Measurements from ENCODE around the gene BRIX1. TPM values are rescaled to one million over a fixed set of nuclear protein-coding genes. Genes with fewer than 3 reads are reported as not detected.

The BRIX1 gene
- total RNA-seq, 1 donor from 2014 or later, result 44.9 TPM

DNA sequence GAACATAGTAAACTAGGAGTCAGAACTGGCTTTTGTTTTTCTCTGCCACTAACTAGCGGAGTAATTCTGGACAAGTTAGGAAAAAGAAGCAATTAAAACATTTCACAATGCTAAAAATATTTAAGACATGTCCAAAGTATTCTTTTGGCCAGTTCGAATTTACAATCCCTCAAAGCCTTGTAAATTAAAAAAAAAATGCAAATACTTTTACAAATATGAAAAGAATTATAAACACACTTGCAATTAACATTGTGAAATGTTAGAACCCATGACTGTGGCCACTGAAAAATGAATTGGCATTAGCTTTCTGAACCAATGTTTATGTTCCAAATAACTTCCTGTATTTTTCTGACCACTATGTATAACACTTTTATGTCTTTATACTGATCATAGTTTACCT is 2.4 kb upstream of the BRIX1 start:
- intact Hi-C loops (cut with micrococcal nuclease), result no loop called here

DNA sequence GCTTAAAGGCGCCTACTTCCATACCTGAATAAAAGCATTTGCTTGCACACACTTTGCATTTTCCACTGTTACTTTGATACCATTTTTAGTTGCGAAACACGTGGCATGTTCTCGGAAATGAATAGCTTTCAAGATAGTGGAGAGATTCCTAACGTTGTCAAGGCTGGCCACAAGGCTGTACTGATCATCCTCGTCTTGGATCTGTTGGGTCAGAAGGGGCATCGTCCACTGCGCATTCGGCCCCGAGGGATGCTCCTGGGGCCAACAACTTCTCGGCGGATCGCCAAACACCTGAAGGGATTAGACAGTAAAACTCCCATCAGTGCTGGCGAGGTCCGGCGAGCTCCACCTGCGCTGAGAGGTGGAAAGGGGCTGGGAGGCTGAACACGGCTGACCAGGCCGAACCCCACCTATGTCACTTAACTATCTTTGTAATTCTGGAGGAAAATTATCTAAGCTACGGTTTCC is 806 bp upstream of the BRIX1 start:
- intact Hi-C loops (cut with micrococcal nuclease), result loop anchor here (1.0 to 5.0 kb wide), 14 partner anchors 10 to 1962 kb away; partner anchors contain the start of genes AMACR, DNAJC21, NIPBL and SKP2

DNA sequence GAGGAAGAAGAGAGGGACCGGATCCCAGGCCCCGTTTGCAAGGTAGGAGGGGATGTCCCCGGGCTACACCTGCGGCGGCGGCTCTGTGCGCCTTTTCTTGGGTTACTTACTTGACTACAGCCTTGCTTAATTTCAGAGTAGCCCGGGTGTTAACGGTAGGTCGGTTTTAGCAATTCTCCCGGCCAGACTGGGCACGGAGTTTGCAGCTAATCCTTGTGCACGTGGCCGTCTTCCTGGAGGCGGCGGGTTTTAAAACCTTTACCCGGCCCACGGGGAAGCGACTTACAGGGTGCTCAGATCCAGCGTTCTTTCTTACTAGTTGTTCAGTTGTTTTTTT is 313 bp downstream of the BRIX1 start:
- intact Hi-C loops (cut with micrococcal nuclease), result loop anchor here (1.0 to 5.0 kb wide), 14 partner anchors 8 to 1960 kb away; partner anchors contain the start of genes AMACR, DNAJC21, NIPBL and SKP2

DNA sequence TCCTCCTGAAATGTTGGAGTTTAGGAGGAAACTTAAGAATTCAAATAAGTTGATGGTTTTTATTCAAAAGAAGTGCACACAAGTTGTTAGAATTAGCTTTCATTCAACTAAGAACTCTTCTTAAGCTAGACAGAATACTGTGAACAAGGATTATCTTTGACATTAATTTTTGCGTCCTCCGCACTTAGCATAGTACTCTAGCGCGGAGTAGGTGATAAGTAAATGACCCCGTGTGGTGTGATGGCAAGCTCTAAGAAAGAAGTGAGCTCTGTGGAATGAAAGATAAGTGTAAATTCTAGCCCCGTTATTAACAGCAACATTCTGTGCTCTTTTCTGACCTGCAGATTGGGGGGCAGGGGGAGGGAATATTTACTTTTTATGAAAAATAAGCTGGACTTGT is 1.0 kb downstream of the BRIX1 start:
- intact Hi-C loops (cut with micrococcal nuclease), result loop anchor here (5.0 kb wide), 4 partner anchors 674 to 1074 kb away; partner anchors contain the start of gene SPEF2

DNA sequence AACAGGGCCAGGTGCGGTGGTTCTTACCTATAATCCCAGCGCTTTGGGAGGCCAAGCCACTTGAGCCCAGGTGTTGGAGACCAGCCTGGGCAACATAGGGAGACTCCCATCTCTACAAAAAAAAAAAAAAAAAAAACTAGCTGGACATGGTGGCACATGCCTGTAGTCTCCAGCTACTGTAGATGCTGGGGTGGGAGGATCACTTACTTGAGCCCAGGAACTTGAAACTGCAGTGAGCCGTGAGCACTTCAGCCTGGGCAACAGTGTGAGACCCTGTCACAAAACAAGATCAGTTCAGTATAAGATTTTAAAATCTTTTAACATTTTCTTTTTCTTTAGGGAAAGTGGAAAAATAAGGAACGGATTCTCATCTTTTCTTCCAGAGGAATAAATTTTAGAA is 2.5 kb downstream of the BRIX1 start:
- intact Hi-C loops (cut with micrococcal nuclease), result loop anchor here (5.0 kb wide), 4 partner anchors 676 to 1076 kb away; partner anchors contain the start of gene SPEF2

DNA sequence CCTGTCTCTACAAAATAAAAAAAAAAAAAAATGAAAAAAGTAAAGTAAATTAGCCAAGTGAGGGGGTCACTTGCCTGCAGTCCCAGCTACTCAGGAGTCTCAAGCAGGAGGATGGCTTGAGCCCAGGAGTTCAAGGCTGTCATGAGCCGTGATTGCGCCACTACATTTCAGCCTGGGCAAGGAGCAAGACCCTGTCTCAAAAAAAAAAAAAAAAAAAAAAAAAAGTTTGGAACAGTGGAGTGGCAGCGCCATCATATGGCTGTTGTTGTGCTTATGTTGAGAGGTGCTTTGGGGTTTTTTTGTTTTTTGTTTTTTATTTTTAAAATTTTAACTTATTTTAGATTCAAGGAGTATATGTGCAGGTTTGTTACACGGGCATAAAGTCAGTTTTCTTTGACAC is 3.6 kb downstream of the BRIX1 start:
- intact Hi-C loops (cut with micrococcal nuclease), result loop anchor here (5.0 kb wide), 4 partner anchors 677 to 1077 kb away; partner anchors contain the start of gene SPEF2

DNA sequence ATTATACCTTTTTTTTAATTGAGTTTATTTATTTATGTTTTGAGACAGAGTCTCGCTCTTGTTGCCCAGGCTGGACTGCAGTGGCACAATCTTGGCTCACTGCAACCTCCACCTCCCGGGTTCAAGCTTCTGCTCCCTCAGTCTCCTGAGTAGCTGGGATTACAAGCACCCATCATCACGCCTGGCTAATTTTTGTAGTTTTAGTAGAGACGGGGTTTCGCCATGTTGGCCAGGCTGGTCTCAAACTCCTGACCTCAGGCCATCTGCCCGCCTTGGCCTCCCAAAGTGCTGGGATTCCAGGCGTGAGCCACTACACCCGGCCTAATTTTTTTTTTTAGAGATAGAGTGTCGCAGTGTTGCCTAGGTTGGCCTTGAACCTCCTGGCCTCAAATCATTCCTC is 7.7 kb downstream of the BRIX1 start:
- intact Hi-C loops (cut with micrococcal nuclease), result loop anchor here (10.0 kb wide), 1 partner anchor 982 kb away; no protein-coding TSS in a partner anchor

DNA sequence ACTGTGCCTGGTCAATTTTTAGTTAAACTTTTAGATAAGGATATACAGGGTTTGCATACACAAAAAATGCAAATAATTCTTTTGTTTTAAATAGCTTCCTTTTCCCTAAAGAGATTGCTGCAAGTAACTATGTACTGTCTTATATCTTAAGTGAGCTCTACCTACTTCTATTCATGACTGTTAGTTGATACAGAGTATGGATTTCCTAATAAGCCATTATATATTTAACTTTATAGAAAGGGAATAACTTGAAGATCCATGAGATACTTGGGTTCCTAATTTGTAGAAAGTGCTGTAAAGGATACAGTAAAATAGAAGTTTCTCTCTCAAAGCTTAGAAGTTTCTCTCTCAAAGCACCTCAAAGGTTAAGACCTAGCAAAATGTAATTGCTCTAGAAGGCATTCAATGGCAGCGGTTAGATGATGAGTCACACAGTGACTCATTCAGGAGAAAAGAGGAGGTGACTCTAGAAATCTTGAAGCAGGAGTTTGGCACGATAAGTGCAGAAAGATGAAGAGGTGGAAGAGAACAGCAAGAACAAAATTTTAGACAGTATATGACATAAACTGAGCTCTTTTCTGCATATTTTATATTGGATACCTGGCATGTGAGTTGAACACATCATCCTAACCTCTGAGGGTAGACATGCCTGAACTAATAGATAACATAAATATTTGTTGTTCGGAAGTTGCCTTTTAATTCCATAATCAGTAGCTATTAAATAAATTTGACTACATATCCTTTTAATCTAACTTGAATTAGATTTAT is 8.4 kb downstream of the BRIX1 start:
- intact Hi-C loops (cut with micrococcal nuclease), result loop anchor here (1.0 to 10.0 kb wide), 2 partner anchors 9 to 981 kb away; partner anchors contain the start of genes BRIX1 and RAD1

DNA sequence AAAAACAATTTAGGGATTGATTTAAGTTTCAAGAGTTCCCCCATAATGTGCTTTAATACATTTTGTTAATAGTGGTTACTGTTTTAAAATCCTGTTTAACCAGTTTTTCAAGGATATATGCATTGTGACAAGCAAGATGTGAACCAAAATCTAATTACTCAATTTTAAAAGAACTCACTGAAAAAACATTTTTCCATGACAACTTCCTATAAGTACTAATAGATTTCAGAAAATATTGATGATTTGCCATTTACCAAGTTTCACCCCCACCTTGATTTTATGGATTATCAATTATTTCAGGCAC is 8.9 kb downstream of the BRIX1 start:
- intact Hi-C loops (cut with micrococcal nuclease), result loop anchor here (1.0 to 10.0 kb wide), 2 partner anchors 9 to 980 kb away; partner anchors contain the start of genes BRIX1 and RAD1

DNA sequence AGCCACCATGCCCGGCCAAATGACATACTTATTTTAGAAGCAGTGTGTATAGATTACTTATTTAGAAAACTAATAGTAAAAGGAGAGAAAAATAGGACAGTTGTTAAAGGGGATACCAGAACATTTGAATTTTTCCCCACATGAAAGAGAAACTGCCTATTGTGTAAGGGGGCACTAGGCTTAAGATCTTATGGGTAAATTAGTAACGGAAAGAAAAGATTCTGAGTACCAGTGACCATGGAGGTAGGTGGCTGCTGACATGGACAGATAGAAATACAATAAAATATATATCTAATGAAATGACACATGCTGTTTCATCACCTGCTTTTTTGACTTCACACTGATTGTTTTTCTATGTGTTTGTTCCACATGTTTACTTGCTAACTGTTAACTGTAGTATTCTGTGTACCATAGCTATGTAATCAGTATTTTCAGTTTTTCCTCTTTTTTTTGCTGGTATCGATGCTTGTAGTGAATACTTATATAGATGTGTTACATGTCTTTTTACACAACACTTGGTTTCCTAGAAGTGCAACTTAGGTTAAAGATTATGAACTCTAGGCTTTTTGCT is 10.9 kb downstream of the BRIX1 start:
- intact Hi-C loops (cut with micrococcal nuclease), result loop anchor here (5.0 to 10.0 kb wide), 2 partner anchors 931 to 978 kb away; partner anchors contain the start of gene IL7R

DNA sequence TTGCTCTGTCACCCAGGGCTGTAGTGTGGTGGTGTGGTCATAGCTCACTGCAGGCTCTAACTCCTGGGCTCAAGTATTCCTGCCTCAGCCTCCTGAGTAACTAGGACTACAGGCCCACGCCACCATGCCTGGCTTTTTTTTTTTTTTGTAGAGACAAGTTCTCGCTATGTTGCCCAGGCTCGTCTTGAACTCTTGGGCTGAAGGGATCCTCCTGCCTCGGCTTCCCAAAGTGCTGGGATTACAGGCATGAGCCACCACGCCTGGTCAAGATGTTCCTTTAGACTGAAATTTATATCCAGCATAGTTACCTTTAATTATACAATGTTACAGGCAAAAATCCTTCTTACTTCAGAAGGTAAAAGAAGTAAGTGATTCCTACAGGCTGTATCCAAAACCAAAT is 12.3 kb downstream of the BRIX1 start:
- intact Hi-C loops (cut with micrococcal nuclease), result loop anchor here (5.0 to 10.0 kb wide), 2 partner anchors 930 to 977 kb away; partner anchors contain the start of gene IL7R

DNA sequence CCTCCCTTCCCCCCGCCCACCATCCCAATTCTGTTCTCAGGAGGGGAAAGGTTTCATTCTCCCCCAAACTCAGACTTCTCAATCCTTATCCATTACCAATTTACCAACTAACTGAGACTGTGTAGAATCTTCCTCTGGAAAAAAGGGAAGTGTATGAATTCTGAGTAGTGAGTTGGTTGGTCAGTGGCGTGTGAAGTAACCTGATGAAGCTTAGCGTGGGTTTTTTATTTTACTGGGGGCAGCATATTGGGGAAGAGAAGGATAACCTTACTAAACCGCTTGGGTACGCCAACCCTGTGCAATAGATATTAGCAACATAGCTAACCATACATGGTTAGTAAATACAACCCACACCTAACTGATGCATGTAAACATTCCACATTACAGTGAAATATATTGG is 12.8 kb downstream of the BRIX1 start:
- intact Hi-C loops (cut with micrococcal nuclease), result loop anchor here (5.0 to 10.0 kb wide), 2 partner anchors 929 to 977 kb away; partner anchors contain the start of gene IL7R

DNA sequence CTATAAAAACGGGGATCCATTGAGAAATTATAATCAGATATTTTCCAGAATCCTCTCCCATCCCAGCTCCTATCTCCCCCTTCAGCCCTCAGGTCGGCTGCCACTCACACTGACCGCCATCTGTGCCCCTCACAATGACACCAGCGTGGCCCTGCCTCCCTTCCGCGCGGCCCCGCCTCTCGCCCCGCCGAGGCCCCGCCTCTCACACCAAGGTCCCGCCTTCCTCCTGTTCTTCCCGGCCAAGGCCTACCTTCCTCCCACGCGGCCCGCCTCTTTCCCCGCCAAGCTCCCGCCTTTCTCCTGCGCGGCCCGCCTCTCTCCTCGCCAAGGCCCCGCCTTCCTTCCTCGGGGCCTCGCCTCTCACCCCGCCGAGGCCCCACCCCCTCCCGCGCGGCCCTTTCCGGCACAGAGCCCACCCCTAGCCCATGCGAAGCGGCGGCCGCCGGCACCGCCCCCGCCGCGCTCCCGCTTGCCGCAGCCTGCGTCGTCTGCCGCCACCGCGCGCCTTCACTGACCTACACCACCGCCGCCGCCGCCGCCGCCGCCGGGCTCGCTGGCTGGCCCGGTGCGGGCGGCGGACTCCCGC is 13.7 kb downstream of the BRIX1 start, which contains the start of gene DNAJC21:
DNAJC21 (plus strand) TSS at position 426 of the 586 bp plus-strand sequence. CDS start 261 bp downstream, outside the sequence.
- intact Hi-C loops (cut with micrococcal nuclease), result loop anchor here (1.0 to 10.0 kb wide), 10 partner anchors 14 to 1489 kb away; partner anchors contain the start of genes AMACR, BRIX1, IL7R and RAD1

DNA sequence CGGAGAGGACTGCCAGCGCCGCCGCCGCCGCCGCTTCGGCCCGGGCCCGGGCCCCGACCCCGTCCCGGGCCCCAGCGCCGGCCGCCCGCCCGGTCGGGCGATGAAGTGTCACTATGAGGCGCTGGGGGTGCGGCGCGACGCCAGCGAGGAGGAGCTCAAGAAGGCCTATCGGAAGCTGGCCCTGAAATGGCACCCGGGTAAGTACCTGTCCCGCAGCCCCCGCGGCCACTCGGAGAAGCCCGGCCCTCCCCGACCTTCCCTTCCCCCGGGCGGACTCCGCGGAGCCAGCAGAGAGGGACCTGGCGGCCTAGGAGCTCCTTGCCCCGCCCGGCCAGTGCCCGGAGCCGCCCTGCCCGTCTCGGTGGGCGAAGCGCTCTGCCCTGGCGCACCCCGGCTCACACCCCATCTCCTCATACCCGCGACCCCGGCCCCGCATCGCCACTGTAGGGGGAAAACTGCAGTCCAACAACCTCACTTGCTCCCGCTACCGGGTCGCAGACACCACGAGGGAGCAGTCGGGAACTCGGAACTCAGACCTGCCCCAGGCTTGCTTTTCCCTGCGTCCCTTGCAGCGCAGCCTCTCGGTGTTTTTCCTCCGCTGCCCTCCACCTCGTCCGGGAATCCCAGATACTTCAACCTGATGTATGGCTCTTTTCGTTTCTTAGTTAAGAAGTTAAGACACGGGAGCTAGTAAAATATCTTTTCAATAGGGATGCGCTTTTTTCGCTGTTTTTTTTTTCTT is 14.4 kb downstream of the BRIX1 start:
- intact Hi-C loops (cut with micrococcal nuclease), result loop anchor here (1.0 to 10.0 kb wide), 10 partner anchors 15 to 1490 kb away; partner anchors contain the start of genes AMACR, BRIX1, IL7R and RAD1

DNA sequence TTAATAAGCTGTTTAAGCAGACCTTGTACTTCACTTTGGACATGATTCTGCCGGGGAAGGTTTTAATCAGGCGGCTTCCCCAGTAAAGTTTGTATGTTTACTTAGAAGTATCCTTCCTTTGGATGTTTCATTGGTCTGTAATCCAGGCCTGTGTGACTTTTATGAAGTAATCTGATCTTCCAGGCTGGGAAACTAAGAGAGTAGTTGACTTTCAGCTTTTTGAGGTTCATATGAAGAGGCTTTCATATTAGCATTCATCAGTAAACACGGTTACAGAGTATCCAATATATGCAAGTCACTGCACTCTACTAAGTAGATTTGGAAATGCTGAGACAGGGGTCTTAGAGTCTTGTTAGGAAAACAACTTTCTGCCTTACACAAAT is 14.9 kb downstream of the BRIX1 start:
- intact Hi-C loops (cut with micrococcal nuclease), result no loop called here

DNA sequence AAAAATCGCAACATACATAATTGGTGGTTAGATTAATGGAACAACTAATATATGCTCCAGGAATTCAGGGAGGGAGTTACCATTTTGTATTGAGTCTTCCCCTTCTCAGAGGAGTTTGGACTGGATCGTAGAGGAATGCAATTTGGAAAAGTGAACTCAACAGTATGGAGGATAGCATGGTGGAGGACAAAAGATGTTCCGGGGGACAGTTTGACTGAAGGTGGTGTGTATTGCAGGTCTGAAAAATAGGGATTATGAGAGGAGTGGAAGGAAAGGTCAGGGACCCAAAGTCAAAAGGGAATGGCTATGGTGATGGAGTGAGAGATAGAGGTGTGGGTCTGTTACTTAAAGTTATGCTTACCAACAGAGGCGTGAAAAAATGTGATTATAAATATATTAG is 15.4 kb downstream of the BRIX1 start:
- intact Hi-C loops (cut with micrococcal nuclease), result no loop called here

DNA sequence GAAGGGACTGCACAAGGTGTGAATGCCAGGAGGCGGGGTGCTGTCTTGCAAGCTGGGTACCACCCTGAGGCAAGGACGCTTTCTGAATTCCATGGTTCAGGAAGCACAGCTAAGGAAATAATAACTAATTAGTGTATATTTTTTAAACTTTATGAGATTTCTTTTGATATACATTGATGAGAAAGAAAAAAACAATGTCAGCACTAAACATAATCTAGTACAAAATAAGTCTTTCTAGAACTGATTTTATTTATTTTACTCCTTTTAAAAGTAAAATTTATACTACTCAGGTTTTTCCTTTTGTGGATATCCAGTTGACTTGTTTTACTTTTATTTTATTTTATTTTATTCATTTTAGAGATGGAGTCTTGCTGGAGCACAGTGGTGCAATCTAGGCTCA is 17.4 kb downstream of the BRIX1 start:
- intact Hi-C loops (cut with micrococcal nuclease), result no loop called here

DNA sequence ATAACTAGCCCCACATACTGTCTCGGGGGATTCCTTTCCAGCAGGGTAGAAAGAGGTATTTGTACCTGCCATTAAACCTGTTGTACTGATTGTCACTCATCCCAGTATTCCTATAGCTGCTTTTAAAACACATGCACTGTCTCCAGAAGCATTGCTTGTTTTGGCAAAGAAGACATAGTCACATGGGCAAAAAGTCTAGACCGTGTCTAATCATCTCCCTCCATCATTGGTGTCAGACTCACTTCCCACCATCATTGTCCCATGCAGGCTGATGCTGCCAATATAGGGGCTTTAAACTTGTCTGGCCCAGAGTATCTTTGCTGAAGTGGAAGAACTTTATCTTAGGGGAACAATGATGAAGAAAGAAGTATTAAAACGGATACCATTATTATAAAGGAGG is 26.4 kb downstream of the BRIX1 start:
- intact Hi-C loops (cut with micrococcal nuclease), result no loop called here

DNA sequence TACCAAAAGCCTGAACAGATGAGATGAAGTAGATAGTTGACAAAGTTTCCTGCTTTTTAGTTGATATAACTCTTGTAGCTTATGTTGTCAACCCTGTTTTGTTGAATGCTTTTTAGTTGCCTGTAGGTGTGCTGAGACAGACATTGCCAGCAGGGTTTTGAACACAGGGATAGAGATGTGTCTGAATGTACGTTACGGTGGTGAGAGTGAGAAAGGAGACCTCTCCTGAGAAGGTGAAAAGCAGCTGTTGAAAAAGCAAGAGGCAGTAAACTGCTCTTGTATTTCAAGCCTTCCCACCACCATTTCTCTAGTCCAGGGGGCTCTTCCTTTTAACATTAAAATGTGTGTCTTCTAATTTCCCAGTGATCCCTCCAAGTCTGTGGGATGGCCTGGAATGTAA is 28.5 kb downstream of the BRIX1 start:
- intact Hi-C loops (cut with micrococcal nuclease), result no loop called here

DNA sequence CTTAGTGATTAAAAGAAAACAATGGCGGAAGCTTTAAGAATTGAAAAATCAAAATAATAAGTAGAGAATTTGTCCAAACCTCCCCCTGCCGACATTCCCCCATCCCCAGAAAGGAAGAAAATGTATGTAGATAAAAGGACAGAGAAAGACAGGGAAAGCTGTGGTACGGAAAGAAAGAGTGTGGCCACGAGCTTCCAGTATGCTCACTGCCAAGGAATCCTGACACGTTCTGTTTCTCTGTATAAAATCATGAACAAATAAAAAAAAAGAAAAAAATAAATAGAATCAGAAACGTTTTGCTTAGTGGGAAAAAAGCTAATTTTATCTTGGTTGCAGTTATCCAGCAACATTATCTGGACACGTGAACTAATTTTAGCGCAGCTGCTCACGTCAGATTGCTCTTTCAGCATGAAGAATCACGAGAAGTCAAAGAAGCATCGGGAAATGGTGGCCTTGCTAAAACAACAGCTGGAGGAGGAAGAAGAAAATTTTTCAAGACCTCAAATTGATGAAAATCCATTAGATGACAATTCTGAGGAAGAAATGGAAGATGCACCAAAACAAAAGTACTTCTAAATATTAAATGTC is 29.0 kb downstream of the BRIX1 start:
- intact Hi-C loops (cut with micrococcal nuclease), result no loop called here

All from T-helper 1 cell treated with Interleukin-12 subunit alpha and Interleukin-12 subunit beta and Interleukin-4 antibody, amounts not matched to agents 30 ng/mL and 1 ng/mL, for 36 hours (primary cell).